NCI-H345 treated with DMSO at 0.1 percent for 48 hours (cell line): ENCODE results near the gene ADGRL3.
A peak's percentile ranks its signal among the peaks of the same experiment; 100 is the strongest.

ENCODE experiments used
- DNase-seq: peaks from one replicate; lab custom pipeline; 2025; ENCODE audit not compliant: unreplicated experiment; lab: John Stamatoyannopoulos, UW

The ADGRL3 gene

DNA sequence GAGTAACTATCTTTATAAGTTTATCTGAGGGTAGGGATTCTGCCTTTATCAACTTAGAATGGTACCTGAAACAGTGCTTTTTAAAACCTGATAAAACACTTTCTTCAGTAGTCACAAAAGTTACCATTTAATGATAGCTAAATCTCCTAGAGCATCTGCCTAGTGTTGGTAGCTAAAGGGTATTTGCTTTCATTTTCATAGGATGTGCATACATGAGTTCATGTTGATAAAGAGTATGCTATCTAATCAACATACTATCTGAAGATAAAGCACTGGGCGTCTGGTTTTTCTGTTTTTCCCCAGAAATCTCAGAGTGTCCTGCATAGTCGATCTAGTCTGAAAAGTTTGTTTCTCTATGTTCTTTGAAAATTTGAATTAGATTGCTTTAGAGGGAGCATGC is 75.1 kb downstream of the ADGRL3 start:
- DNase-seq: no peak

DNA sequence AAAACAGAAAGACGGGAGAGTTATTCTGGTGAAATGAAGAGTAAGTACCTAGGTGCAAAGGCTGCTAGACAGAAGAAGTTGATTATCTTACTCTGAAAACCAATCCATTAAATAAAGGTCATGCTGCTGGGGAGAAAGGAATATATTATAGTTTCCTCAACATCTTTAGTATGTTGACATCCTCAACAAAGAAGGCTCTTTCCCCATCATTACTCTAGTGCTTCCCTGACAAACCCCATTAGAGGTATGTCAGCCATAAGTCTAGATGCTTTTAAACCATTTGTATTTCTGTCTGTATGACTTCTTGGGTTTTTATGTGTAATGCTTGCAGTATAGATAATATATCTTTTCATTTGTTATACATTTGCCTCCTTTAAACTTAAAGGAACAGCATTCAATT is 75.9 kb downstream of the ADGRL3 start:
- DNase-seq: no peak

DNA sequence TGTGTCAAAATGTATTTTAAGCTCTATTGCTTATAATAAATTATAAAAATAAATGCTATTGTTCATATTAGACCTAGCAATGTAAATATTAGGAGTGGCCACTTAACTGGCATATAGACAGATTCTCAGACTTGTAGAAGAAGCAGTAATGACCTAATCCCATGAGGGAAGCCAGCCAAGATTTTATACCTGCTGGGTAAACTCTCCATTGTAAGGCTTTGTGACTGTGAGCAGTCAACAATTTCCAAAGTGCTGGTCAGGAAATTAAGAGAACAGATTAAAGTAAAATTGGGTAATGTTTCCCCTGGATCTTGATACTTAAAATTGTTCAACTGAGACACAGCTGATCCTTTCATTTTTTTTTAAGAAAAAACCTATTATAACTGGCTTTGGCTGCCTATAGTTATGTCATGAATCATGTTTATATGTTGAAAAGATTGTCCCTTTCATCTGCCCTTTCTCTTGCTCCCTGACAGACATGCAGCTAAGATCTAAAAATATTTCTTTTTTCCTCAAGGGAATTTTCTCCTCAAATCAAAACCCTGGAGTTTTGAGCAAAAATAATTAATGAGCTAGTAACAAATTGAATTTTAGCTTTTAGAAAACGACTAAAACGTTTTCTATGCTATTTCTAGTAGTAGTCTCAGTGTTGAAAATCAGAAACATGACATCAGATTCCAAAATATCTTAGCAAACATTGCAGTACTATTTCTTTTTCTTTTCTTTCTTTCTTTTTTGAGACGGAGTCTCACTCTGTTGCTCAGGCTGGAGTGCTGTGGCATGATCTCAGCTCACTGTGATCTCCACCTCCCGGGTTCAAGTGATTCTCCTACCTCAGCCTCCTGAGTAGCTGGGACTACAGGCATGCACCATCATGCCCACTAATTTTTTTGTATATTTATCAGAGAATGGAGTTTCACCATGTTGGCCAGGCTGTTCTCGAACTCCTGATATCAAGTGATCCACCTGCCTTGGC is 77.9 kb downstream of the ADGRL3 start:
- DNase-seq: no peak

DNA sequence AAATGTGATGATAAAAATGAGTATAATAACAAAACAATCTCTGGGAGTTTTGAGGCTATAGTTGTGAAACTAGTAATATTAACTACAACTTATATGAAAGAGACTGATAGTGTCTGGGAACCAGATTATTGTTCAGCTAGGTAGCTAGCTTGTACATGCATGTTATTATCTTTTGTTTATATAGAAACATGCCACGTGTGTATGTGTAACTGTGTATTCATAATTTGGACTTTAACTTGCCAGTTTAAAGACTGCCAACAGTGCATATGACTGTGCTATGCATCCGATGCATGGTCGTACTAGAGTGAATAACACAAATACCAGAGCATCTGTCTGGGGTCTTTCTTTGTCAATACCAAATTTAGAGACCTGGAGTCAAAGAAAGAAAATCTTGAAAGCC is 92.2 kb downstream of the ADGRL3 start:
- no peak for DNase-seq

DNA sequence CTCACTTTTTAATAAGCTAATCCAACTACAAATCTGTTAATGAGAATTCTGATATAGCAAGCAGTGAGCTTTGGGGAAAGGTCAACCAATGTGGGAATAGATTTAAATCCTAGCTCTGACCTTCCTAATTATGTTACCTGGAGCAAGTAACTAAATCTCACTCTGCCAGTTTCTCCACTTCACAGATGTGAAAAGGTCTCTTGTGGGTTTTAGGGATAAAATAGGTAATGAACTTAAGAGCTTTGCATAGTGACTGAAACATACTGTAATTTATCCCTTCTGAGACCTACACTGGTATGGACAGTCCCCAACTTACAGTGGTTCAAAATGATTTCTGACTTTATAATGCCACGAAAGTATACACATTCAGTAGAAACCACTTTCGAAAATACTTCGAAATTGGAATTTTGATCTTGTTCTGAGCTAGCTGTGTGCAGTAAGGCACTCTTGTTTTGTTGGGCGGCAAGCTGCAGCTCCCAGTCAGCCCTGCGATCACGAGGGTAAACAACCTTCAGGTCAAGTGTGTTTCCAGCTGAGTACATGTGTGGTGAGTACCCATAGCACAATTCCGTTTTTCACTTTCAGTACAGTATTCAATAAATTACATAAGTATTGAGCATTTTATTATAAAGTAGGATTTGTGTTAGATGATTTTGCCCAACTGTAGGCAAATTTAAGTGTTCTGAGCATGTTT is 93.7 kb downstream of the ADGRL3 start:
- no peak for DNase-seq

DNA sequence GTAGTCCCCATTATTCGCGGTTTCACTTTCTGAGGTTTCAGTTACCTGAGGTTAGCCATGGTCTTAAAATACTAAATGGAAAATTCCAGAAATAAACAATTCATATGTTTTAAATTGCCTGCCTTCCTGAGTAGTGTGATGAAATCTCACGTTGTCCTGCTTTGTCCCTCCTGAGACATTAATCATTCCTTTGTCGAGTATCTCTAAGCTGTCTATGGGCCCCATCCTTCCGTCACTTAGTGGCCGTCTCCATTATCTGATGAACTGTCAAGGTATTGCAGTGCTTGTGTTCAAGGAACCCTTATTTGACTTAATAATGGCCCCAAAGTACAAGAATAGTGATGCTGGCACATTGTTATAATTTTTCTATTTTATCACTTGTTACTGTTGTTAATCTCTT is 94.8 kb downstream of the ADGRL3 start:
- no peak for DNase-seq

DNA sequence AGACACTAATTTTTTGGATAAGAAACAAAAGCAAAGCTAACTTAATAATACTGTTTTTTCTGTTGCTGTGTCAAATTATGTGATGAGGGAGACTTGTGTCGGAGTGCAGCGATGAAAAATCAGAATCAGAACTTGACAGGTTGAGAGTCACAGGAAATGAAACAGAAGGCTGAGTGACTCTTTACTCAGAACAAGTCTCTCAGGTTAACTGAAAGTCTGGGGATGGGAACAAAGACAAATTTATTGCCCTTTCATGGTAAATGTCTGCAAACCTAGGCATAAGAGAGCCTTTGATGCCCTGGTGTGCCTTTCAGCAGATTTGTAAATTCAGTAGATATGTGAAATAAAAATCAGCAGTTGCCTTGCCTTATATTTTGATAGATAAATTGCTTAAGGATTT is 96.0 kb downstream of the ADGRL3 start:
- no peak for DNase-seq

DNA sequence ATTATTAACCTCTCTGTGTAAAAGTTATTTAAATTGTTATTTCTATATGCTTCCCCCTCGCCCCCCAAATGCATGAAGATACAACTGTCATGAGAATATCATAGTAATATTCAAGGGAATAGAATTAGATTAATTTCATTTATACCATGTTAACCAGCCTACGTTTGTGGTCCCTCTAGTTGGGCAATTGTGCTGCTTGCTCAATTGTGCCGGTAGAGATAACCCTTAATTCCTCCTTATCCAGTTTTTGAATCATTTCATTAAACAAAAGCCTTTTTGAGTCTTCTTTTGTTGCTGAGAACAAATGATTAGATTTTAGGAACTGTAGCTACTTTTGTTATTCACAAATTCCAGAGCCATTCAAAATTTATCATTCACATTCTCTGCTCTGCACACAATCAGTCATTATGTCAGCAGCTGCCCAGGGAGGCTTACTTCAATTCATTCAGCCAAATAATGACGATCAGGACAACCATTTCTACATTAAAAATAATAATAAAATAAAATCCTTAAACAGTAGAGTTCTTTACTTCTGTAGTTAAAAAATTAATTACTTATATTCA is 98.1 kb downstream of the ADGRL3 start:
- DNase-seq: no peak

DNA sequence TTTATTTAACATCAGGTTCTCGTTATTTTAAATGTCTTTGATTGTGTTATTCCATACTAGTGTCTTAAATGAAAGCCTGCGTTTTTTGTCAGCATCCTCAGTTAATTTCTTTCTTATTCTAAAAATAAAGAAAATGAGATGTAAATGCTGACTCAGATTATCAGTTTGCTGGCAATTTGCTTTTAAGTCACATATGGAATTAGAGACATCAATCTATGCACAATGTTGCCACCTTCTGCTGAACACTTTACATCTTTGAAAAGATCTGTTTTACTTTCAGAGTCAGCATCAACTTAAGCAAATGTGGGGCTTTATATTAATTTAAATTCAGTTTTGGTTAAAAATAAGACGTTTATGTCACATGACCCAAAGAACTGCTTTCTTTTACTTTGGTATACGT is 99.2 kb downstream of the ADGRL3 start:
- DNase-seq: no peak

DNA sequence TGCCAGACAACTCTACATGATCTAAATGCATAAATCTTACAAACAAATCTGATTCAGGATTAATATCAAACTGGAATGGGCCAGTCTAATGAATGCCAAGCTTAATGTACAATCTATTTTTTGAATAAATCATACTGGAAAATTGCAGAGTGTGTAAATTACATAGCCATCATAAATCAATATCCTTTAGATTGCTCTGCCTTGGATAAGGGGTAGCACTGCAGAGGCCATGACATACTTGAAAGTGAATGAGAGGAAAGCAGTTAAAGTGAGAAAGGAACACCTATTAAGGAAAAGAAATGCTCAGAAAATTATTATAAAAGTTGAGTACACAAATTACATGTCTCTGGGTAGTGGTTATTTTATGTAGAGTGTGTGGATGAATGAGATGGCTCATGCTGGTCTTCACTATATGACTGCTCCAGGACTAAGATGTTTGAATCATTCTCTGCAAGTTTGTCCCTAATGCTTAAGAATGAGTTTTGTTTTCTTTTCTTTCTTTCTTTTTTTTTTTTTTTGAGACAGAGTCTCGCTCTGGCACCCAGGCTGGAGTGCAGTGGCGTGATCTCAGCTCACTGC is 100.2 kb downstream of the ADGRL3 start:
- DNase-seq: no peak

DNA sequence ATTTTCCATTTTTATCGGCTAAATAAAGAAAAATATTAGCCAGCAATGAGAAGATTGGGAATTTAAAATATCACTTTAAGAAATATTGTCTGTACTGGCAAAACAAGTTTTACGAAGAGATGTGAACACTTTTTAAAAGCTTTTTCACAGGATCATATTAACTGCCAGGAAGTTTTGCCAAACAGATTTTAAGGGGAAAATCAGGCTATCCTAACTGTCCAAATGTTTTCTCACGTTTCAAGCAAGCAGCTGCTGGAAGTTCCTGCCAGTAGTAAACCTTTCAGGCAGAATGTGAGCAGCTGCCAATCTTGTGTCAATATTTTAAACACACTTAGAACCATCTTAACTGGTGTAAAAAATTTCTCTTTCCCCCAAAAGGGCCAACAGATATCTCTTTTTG is 101.1 kb downstream of the ADGRL3 start:
- DNase-seq: no peak

DNA sequence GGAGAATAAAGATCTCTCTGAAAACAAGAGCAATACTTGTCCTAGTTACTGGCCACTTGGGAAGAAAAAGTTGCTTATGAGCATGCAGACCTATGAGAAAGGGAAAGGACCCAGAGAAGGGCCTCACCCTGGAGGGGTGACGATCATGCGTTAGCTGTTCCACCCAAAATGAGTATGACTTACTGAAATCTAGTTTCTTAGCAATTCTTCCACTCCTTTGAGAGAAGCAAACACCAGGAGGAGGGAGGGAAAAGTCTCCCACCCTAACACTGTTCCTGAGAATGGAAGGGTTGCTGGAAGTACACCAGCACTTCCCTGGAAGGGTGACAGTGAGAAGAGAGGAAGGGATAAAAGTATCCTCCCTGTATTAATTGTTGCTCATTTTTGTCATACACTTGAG is 107.9 kb downstream of the ADGRL3 start:
- DNase-seq: no peak

DNA sequence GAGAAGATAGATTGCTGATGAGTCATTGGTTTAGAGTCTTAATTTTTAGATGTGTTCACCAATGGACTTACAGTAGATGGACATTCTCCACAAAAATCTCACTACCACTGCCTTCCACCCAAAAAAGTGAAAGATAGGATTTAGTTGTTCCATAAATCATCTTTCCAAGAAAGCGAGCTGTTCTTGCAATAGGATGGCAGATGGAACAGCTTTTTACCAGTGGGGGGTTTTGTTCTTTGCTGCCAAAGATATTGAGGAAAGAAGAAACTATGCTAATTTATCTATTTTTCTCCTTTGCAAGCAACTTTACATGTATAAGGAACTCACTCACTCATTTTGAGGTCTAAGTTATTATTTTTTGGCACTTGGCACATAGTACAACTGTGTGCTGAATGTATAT is 109.5 kb downstream of the ADGRL3 start:
- no peak for DNase-seq

DNA sequence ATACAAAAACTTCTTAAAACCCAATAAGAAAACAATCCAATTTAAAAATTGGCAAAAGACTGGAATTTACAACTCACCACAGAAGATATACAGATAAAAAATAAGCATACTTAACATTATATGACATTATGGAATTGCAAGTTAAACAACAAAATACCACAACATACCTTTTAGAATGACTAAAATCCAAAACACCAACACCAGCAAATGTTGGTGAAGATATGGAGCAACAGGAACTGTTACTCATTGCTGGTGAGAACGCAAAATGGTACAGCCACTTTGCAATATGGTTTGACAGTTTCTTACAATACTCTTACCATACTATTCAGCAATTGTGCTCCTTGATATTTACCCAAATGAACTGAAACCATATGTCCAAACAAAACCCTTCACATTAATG is 112.4 kb downstream of the ADGRL3 start:
- DNase-seq: no peak

DNA sequence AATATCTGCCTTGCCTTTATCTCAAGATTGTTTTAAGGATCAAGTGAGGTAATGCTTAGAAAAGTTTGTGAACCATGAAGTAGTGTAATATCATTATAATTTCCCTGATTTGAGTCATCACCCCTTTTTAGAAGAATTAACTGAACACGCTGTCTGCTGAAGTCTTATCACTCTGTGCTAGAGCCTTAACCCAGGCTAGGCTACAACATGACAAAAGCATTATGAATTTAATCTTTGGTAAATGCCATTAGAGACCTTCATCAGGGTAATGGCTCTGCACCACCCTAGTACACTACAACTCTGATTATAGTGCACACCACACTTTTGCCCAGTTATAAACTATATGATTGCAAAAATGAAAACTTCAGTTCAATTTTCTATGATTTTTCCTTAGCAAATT is 118.3 kb downstream of the ADGRL3 start:
- DNase-seq: no peak

DNA sequence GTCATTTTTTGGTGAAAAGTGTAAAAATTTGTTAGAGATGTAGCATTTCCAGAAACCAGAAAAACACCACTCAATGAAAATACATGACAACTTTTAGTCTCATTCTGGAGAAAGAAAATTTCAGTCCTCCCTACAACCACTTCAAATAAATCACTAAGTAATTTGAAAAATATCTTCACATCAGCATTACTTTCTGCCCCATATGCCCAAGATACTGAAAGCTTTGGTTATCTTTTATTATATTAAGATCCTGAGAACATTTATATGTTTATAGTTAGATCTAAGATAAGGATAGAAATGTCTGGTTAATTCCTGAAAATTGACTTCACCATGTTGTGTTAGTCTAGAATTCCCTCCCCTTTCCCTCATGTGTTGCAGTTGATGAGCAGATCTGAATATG is 119.0 kb downstream of the ADGRL3 start:
- no peak for DNase-seq

DNA sequence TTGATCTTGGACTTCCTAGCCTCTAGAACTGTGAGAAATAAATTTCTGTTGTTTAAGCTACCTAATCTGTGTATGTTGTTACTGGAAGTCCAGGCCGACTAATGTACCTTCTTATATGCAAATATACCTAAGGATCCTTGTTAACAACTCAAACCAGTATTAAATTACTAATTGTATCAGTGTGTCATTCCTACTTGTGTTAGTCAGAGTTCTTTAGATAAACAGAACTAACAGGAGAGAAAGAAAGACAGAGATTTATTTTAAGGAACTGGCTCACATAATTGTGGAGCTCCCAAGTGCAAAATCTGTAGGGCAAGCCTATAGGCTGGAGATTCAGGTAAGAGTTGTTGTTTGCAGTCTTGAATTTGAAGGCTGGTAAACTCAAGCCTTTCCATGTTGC is 120.0 kb downstream of the ADGRL3 start:
- DNase-seq: no peak

DNA sequence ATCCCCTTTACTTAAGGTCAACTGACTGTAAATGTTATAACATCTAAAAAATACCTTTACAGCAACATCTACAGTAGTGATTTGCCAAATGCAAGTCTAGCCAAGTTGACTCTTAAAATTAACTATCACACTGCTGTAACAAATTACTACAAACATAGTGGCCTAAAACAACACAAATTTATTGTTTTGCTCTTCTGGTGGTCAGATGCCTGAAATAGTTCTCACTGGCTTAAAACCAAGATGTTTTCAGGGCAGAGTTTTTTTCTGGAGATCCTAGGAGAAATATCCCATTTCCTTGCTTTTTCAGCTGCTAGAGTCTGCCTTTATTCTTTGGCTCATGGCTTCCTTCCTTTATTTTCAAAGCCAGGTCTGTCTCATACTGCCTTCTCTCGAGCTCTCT is 120.5 kb downstream of the ADGRL3 start:
- DNase-seq: no peak

DNA sequence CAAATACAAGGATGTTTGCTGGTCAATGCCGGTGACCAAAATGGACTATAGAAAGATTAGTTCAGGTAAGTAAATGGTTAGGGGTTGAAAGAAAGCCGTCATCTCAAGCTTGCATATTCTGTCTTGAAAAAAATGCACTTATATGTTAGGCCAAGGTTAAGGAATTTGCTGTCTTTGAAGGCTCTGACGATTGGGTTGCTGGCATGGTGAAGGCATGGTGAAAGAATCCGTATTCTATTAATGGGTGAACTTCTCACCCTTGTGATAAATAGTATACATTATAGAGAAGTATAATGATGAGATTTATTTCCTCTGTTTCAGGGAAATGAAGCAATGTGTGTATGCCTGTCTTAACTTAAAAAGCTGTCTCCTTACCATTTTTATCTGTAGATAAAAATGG is 132.6 kb downstream of the ADGRL3 start:
- DNase-seq: no peak

DNA sequence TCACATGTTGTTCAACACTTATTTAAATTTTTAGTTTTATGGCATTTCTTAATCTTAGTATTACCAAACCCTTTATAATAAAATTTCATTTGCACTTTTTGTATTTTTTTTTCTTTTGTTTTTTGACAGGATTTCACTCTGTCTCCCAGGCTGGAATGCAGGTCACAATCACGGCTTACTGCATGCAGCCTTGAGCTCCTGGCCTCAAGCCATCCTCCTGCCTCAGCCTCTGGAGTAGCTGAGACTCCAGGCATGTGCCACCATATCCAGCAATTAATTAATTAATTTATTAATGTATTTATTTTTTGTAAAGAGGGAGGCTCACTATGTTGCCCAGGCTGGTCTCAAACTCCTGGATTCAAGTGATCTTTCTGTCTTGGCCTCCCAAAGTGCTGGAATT is 133.4 kb downstream of the ADGRL3 start:
- DNase-seq: no peak

DNA sequence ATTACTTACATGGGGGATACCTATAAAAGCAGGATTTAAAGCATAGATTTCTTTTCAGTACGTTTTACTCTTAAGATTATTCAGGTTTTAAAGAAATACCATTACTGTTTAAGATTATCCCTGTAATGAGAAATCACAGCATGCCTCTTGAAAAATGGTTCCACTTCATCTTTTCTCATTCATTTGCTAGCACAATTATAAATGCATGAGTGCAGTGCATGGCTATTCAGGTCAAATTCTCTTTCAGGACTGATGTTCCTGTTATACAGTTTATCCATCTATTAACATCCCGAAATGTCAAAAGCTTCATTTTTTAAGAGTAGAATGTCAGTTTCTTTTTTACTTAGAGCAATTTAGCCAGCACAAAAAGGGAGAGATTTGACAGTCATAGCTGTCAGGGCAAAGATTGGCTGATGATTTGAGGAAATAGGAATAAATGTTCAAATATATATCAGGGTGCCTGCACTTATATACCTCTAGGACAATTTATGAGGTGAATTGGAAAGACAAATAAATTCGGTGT is 135.2 kb downstream of the ADGRL3 start:
- no peak for DNase-seq

DNA sequence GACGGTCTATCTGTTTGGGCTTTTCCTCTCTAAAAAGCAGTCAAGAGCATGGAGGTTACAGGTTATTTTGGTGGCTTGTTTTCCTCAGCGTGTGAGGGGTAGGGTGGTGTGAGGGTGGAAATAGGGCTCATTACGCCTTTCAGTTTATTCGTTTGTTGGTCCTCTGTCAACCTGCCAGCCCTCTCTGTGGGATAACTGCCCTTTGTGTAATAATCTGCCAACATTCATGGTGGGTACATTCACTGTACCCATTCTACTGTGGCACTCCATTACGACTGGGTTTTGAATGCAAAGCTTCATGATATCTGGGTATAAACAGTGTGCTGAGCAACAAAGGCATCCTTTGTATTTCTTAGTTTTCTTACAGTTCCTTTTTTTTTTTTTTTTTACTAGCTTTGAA is 136.4 kb downstream of the ADGRL3 start:
- DNase-seq: peak; percentile 25
